ENCODE results near the gene GMPPA. TPM values are rescaled to one million over a fixed set of nuclear protein-coding genes. Genes with fewer than 3 reads are reported as not detected.

GMPPA gene
- total RNA-seq, 6 experiments from 2014 or later: 21.7 to 54.1 (median 40.2) TPM

GRCh38 chr2:219490600-219491130 lies 8.0 kb upstream of the GMPPA start:
- H3K9me3 ChIP-seq: no peaks in the 10 kb centered on the region
- H3K4me3 ChIP-seq: no peak overlapping the region
- H3K4me1 ChIP-seq: no peaks in the 10 kb centered on the region
- TF ChIP-seq POLR2A (IDR thresholded peaks at IDR 0.05) (no peak), CTCF (IDR thresholded peaks at IDR 0.05) (no peak)
- no peaks in the 10 kb centered on the region for H3K27me3 ChIP-seq
- intact Hi-C loops (cut with DNase I): no loop called here
- ATAC-seq (no peak), DNase-seq (no peak)
- H3K27ac ChIP-seq: no peak overlapping the region
- no peaks in the 10 kb centered on the region for H3K36me3 ChIP-seq
- 73% methylated on average over 3 of the region's 10 CpGs for WGBS (ENCODE audit: insufficient coverage, low coverage, low lambda C conversion rate, missing lambda C conversion rate)

GRCh38 chr2:219491278-219491963 lies 7.3 kb upstream of the GMPPA start:
- ATAC-seq (no peak), DNase-seq (no peak)
- 63% methylated on average over 3 of the region's 14 CpGs for WGBS (ENCODE audit: insufficient coverage, low coverage, low lambda C conversion rate, missing lambda C conversion rate)
- no peak for TF ChIP-seq CTCF (IDR thresholded peaks at IDR 0.05)
- TF ChIP-seq POLR2A (IDR thresholded peaks at IDR 0.05): no peak
- H3K9me3 ChIP-seq: no peaks in the 10 kb centered on the region
- H3K27ac ChIP-seq: no peak overlapping the region
- intact Hi-C loops (cut with DNase I): no loop called here
- H3K4me3 ChIP-seq: no peak overlapping the region
- no peaks in the 10 kb centered on the region for H3K4me1 ChIP-seq
- no peaks in the 10 kb centered on the region for H3K27me3 ChIP-seq
- no peaks in the 10 kb centered on the region for H3K36me3 ChIP-seq

- intact Hi-C loops (cut with DNase I): no loop called here
- Histone ChIP-seq H3K4me3 (no peak overlapping the region), H3K4me1 (peaks cover 0 to 6% (median 3%) of the 10 kb centered on the region in 4 donors), H3K27ac (no peak overlapping the region), H3K9me3 (no peaks in the 10 kb centered on the region), H3K36me3 (no peaks in the 10 kb centered on the region), H3K27me3 (no peaks in the 10 kb centered on the region)
- TF ChIP-seq POLR2A (IDR thresholded peaks at IDR 0.05) (no peak), CTCF (IDR thresholded peaks at IDR 0.05) (no peak)
- WGBS (ENCODE audit: insufficient coverage, low coverage, low lambda C conversion rate, missing lambda C conversion rate): 35% methylated on average over 6 of the region's 20 CpGs
- DNase-seq (no peak), ATAC-seq (no peak)
These were observed 6.1 kb upstream of the GMPPA start for GRCh38 chr2:219492575-219492974.

GRCh38 chr2:219493086-219493485 lies 5.6 kb upstream of the GMPPA start:
- no peak for ATAC-seq

More at GRCh38 chr2:219493086-219493485, 5.6 kb upstream of the GMPPA start:
- intact Hi-C loops (cut with DNase I): no loop called here
- DNase-seq: no peak
- 100% methylated on average over 2 of the region's 5 CpGs for WGBS (ENCODE audit: insufficient coverage, low coverage, low lambda C conversion rate, missing lambda C conversion rate)
- Histone ChIP-seq H3K4me3 (no peak overlapping the region), H3K27ac (no peak overlapping the region), H3K36me3 (no peaks in the 10 kb centered on the region), H3K27me3 (no peaks in the 10 kb centered on the region), H3K9me3 (no peaks in the 10 kb centered on the region), H3K4me1 (peaks cover 0 to 7% (median 3%) of the 10 kb centered on the region in 4 donors)
- TF ChIP-seq CTCF (IDR thresholded peaks at IDR 0.05) (no peak), POLR2A (IDR thresholded peaks at IDR 0.05) (no peak)

All from right lobe of liver (tissue), 6 donors.